Measurements from ENCODE around the gene STYX.

The STYX gene, protein sequence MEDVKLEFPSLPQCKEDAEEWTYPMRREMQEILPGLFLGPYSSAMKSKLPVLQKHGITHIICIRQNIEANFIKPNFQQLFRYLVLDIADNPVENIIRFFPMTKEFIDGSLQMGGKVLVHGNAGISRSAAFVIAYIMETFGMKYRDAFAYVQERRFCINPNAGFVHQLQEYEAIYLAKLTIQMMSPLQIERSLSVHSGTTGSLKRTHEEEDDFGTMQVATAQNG
- total RNA-seq = 73.2 to 91.6 reads per million in 2 donors

DNA sequence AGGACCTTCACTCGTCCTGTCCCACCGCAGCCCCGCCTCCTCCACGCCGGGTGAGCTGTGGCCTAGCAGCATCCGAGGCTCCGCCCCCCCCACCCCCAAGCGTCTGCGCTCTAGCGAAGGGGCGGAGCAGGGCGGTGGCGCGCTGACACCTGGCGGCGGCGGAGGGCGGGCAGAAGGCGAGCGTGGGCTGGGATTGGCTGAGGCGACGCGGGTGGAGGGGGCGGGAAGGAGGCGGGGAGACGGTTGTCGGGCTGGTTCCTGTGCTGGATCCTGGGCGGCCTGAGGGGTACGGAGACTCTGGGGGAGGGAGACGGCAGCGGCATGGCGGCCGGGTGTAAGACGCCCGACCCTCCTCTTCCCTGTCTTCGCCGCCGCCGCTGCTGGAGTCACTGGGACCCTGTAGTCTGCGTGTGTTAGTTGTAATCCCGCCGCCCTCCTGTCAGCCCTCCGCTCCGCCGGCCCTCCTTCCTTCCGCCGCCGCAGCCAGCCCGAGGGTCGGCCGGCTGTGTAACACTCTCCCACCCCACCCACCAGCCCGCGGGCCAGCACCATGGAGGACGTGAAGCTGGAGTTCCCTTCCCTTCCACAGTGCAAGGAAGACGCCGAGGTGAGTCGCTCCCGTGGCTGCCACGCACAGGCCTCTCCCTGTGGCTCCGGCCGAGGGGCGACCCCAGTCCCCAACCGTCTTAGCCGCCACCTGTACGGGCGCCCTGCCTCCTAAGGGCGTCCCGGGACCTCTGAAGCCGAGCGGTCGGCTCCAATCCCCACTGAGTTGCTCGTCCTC lies at the start of gene STYX:
Gene STYX (plus strand): TSS at position 242 of the 784 bp plus-strand sequence. CDS start 309 bp downstream, at position 551.
- DNase-seq = peak; percentile 97

DNA sequence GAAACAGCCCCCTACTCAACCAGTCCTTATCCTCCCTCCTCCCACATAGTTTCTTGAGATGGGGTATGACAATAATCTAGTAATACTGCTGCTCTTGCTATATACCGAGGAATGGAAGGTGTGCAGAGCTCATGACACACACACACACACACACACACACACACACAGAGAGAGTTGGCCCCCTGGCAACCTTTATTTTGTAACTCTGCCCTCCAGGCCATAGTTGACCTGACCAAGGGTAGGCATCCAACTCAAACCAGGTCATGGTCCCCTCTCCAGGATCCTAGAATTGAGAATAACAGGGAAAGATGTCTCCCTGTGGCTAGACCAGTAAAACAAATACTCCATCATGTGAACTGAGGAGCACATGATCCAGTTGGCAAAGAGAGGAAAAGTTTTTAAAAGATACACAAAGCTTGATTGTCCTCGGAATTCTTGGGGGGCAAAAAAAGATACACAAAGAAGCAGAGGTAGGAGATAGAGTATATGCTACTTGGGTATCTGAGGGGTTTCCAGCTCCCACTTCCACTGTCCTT lies 45.9 kb upstream of the STYX start:
- DNase-seq = no peak

DNA sequence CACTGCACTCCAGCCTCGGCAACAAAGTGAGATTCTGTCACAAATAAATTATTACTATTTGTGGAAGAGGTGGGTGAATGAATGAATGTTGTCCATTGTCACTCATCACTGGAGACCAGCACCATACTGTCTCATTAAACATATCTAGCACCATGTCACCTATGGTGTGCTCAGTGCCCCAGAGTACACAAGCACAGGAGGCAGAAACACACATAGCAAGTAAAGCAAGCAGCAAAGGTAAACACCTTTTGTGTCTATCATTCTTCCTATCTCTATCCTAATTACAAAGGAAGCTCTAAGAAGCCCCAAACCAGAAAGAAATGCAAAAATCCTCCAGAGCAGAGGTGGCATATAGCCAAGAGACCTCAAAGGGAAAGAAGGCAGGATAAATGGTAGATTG lies 43.8 kb upstream of the STYX start:
- DNase-seq = no peak

DNA sequence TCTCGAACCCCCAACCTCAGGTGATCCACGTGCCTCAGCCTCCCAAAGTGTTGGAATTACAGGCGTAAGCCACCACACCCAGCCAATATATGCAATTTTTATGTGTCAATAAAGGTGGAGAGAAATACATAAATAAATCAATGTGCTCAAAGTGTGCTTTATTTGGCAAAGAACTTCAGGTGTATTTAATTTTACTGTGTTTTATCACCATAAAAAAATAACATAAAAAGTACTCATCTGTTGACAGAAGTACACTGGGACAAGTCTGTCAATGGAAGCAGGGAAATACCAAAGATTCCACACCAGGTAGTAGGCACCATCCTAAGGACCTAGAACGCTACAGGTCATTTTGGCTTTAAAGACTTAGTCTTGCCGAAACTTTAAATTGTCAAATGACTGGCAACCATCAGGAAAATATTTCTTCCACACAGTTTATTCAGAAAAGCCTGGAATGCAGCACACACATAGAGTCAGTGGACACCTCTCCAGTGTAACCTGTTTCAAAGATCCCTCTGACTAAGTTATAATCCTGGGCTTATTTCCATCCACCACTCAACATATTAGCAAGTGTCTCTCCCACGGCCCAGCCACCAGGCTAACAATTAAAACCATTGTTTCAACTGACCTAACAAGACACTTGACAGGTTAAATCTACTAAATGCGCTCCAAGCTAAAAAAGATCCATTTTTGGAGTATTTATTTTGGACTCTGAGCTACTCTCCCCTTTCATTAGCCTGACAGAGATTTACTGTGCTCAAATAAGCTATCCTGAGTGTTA lies 38.8 kb upstream of the STYX start:
- no peak for DNase-seq

DNA sequence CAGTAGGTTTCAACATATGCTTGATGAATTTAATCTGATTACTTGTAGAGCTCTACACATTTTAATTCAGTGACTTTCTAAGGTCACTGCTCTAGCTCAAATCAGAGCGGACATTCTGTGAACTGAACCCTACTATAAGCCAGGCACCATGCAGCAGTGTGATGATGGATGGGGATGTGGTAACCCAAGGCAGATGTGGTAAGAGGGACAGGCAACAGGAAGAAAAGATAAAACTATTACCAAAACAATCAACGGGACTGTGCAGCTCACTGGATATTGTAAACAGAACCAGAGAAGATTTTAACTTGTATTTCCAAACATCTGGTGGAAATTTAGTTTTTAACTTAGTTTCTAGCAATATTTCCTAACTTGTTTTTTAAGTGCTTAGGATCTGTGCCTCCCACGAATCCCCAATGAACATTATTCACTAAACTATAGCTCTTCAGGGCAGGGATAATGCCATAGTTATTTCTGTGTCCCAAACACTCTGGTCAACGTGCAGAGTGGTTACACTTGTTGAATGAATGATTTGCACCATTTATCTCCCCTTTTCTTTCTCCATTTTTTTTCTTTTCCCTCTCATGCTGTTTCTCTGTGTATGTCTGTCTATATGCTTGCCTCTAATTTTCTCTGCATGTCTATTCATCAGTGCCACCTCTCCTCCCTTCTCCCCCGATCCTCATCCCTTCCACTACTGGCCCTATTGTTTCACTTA lies 37.6 kb upstream of the STYX start:
- DNase-seq = no peak

DNA sequence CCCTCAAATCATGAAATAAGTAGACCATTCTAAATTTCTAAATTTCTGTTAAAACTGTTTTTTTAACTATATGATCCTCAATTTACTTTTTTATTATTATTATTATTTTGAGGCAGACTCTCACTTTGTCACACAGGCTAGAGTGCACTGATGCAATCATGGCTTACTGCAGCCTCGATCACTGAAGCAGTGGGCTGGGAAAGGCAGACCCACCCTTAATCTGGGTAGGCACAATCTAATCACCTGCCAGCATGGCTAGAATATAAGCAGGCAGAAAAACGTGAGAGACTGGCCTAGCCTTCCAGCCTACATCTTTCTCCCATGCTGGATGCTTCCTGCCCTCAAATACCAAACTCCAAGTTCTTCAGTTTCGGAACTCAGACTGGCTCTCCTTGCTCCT lies 36.9 kb upstream of the STYX start:
- no peak for DNase-seq

DNA sequence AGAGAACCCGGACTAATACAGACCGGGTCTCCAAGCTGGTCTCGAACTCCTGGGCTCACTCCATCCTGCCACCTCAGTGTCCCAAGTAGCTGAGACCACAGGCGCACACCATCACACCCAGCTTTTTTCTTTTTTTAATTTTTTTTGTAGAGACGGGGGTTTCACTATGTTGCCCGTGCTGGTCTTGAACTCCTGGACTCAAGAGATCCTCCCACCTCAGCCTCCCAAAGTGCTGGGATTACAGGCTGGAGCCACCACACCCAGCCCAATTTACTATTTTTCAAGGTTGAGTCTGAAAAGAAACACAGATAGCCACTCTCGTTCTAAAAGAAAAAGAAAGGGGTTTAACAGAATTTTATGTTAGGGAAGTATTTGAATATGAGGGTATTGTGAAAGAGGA lies 36.4 kb upstream of the STYX start:
- DNase-seq = no peak

DNA sequence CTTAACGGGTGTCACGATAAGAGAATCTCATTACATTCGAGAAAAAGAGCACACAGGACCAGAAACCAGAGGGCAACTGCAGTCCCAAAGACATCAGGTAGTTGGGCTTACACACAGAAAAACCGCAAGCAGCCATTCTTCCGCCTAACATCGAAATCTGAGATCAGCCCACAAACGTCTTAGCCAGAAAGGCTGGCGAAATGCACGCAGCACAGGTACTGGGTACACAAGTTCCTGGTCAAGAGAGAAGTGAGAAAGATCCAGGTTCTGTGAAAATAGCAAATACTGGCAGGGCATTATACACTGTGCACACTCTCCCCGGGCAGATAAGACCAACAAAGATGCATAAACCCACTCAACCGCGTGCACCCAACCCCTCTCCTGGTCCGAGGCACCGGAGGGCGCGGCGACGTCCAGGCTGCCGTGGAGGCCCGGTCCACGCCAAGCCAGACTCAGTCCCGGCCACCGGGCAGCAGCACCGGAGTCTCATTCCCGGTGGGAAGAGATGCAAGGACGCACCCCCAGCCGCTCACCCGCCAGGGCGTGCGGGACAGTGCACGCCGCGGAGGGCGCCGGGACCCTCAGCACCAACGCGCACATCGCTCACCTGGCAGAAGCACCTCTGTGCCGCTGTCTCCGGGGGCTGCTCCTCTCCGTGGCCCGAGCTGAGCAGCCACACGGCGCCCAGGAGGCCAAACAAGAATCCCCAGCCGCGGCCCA lies 35.0 kb upstream of the STYX start:
- no peak for DNase-seq

DNA sequence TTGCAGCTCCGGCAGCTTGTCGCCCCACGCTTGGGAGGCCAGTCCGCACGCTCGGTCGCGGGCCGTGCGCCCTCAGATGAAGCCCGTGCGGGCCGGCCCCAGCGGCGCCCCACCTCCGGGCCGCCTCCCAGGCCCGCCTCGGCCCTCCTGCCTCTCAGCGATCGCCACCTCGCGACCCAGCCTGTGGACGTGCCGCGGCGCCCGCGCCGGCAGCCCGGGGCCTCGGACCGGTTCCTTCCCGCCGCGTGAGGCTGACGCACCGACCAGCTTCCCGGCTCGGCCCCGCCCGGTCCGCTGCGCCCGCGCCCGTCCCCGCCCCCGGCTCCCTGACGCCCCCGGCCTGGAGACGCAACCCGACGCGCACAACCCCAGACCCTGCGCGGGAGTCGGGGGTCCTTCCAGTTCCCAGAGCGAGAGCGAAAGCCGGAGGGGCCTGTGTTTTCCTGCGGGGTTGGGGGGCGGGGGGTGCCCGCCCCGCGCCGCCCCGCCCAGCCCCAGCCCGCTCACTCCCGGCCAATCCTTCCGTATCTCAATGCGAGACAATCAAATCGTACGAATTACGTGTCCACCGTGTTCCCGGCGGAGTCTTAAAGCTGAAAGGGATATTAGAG lies 34.4 kb upstream of the STYX start, which contains the start of gene ERO1A:
Gene ERO1A (minus strand): TSS at position 78 of the 611 bp plus-strand sequence. CDS start 77 bp downstream, at position 1.
- DNase-seq = peak; percentile 50

DNA sequence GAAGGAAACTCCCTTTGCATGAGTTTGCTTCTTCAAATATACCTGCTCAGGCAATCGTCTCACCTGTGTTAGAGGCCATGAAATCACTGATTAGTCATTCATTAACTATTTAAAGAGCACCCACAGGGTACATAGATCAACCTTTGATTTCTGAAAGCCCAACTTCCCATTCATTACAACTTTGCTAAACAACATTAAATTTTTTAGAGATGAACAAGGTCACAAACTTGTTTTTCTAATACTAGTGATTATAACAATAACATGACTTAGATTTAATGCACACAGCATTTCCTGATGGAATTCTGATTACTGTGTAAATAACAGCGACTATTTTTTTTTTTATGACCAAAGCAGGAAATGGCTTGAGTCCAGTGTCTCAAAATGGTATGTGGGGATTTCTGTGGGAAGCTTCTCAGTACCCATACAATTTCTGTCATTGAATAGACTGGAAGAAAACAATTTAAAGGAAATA lies 29.2 kb upstream of the STYX start:
- DNase-seq = no peak

DNA sequence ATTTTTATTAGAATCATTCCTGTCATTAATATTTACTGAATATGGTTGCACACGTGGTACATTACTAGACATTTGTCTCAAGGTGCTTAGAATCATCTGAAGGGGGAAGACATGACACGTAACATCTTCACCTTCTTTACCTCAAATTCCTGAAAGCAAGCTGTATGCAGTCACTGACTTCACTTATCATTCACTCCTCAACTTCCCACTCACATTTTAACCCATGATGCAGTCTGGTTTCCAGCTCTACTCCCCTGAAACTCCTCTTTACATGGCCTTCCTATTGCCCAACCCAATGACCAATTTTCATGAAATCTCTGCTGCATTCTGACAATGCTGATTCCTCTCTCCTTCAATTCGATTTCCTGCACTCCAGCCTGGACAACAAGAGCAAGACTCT lies 28.7 kb upstream of the STYX start:
- no peak for DNase-seq

DNA sequence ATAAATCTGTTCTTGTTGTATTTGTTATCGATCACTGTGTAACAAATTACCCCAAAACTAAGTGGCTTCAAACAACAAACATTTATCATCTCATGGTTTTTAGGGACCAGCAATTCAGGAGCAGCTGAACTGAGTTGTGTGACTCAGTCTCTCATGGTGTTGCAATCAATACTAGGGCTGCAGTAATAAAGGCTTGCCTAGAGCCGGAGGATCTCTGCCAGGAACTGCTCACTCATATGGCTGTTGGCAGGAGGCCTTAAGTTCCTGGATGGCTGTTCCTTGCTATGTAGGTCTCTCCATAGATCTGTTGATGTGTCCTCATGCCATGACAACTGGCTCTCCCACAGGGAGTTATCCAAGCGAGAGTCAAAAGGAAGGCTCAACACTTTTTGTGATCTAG lies 26.7 kb upstream of the STYX start:
- no peak for DNase-seq

DNA sequence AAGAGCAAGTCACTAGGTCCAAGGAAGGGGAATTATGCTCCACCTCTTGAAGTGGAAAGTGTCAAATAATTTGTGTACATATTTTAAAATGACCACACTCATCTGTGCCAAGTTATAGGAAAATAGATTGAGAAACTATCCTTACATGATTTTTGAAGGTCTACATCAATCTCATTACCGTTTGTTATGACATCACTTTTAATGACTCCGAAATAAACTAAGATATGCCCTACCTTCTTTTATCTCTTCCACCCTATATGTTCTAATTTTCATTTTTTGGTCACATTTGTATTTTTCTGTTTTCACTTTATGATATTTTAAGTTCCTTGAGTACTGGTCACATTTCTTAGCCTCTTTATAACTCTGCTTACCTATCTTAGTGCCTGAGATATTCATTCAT lies 26.3 kb upstream of the STYX start:
- no peak for DNase-seq

DNA sequence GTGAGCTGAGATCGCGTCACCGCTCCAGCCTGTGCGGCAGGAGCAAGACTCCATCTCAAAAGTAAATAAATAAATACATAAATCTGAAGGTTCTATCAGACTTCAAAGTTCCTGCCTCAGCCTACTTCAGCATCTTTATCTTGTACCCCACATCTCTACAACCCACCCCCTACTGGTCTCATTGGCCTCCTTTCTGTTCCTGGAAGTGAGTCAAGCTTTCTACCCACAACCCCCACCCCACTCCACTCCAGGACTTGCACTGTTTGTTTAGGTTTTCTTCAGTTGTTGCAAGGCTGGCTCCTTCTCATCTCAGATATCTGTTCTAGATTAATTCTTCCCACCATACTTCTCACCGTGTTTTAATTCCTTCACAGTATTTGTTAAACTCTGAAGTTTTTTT lies 23.7 kb upstream of the STYX start:
- DNase-seq = no peak

DNA sequence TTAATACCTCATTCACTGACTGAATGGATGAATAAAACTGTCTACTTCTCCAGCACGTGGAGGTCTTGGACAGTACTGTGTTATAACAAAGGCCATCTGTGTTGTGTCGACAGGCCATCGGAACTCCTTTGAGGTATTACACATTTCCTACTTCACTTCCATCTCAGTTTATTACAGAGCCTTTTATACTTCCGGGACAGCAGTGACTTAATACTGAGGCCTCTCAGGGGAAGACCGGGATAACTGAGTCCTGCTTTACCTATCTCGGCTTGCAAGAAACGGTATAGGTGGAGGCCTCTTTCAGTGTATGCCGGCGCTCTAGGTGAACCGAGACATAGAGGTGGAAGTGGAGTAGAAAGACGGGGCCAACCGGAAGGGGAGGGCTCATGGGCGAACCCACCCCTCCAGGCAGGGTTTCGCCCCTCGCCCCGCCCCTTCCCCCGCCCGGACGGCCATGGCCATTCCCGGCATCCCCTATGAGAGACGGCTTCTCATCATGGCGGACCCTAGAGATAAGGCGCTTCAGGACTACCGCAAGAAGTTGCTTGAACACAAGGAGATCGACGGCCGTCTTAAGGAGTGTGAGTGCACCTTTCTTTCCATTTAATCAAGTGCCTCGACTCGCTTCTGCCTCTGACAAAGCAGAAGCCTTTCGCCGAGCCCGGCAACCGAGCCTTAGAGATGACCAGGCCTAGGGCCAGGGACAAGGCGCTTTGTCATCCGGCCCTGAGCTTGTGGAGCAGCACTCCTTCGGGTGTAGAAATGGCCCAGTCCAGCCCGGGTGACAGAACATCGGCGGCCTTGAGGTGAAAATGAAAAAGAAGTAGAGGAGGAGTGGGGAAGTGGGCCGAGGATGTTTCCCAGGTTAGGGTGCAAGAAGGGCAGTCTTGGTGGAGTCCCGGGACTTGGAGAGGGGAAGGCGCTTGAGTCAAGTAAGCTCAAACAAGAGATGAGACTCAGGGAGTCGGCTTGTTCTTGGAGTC lies 23.0 kb upstream of the STYX start, which contains the start of gene PSMC6:
Gene PSMC6 (plus strand): TSS at position 477 of the 983 bp plus-strand sequence. CDS start 20 bp downstream, at position 497.
- peak; percentile 85 for DNase-seq

DNA sequence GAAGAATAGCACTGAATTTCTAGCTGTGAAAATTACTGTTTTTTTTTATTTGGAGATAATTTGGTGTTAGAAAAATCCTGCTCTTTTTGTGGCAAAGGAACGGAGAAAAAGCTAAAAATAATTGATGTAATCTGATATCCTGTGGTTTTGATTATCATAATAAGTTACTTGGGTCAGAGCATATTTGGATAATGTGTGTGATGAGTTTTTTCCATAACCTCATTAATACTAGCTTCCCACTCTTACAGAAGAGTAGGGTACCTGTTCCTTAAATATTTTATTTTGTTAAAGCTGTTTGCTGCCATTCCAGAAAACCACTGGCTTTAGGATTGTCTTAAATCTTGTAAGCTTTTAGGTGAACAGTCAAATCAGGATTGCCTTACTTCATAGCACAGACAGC lies 18.3 kb upstream of the STYX start:
- DNase-seq = no peak

DNA sequence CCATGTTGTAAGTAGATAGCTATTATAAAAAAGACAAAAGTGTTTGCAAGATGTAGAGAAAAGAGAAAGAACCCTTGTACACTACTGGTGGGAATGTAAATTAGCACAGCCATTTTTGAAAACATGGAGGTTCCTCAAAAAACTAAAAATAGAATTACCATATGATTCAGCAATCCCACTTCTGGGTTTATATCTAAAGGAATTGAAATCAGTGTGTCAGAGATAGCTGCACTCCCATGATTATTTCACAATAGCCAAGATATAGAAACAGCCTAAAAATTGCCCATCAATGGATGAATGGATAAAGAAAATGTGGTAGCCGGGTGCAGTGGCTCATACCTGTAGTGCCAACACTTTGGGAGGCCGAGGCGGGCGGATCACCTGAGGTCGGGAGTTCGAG lies 13.8 kb upstream of the STYX start:
- no peak for DNase-seq

DNA sequence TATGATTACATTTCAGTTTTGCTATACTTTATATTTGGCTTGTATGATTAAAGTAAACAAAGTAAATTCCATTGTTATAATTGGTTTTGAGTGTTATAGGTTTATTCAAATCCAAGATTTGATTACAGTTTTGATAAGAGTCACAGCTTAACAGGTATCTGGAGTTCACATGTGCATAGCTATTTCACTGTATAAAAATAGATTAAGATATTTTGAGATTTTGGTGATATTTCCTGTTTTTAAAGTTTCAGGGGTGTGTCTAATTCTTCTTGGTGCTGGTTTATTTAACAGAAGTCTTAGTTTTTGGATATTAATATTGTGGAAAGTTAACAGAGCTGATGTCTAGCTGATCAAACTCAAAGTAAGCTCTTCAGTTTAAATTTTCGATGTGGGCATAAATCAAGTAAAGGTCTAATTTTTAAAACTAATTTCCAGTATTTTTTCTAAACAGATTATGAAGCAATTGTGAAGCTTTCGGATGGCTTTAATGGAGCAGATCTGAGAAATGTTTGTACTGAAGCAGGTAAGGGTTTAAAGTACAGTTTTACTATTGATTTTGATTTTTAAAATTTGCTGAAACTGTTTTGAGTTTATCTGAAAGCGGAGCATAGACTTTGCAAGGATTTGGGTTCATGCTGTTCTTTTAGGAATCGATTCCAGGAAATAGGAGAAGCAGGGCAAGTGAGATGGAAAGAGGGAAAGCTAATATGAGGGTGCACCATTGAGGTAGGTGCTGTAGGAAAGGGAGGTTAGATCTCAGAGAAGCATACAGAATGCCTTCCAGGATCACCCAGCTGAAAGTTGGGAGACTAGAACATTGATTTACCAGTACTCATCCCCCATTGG lies 6.2 kb upstream of the STYX start:
- DNase-seq = no peak

DNA sequence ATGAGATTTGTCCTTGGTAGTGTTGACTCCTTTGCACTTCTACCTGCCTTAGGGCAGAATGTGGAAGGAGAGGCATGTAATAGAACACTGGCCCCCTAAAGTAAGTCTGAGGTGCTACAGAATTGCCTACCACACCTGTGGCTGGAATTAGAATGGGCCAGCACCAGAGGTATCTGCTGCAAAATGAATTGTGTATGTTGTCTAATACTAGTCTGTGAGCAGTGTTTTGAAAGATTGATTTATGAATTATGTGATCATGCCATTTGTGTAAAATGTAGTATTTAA lies 5.7 kb upstream of the STYX start:
- DNase-seq = no peak

Data from activated gamma-delta T cell (primary cell).